IMR-90 (cell line): ENCODE data around the gene KCNJ13. TPM values are rescaled to one million over a fixed set of nuclear protein-coding genes. Genes with fewer than 3 reads are reported as not detected.

Source experiments
- ATAC-seq: fragments of 200-7000 bp; cut with Tn5 transposase; 2 replicates; pipeline ENCODE4 v1.9.1; 2020; ENCODE audit warnings: low read depth, mild to moderate bottlenecking, moderate library complexity
- BruUV-seq: library from RNA; stranded (reverse); fragments of 400-500 nt; replicated peaks from 2 replicates; lab custom pipeline; 2021; lab: Mats Ljungman, UMichigan
- CTCF ChIA-PET: fragments of 300-600 bp; formaldehyde crosslinking; extraction: SDS; loops from one replicate; lab custom pipeline; 2021; ENCODE audit warnings: antibody characterized with exemption; lab: Yijun Ruan, JAX
- POLR2A ChIA-PET: fragments of 300-600 bp; sonication (Branson Sonifier 250); formaldehyde crosslinking; loops from one replicate; lab custom pipeline; 2022; ENCODE audit warnings: antibody characterized with exemption; ENCODE audit not compliant: unreplicated experiment; lab: Charles Lee
- DNase-seq: peaks from one replicate; pipeline ENCODE4 v3.0.0; 2013
- H2AFZ ChIP-seq: replicated peaks from 2 replicates; pipeline ENCODE3; 2013; ENCODE audit warnings: low read length, mild to moderate bottlenecking; ENCODE audit not compliant: poor library complexity
- H2AK5ac ChIP-seq: 2 replicates; pipeline ENCODE4 v1.6.1; 2013; ENCODE audit warnings: low read depth, low read length, inconsistent platforms
- H2AK9ac ChIP-seq: replicated peaks from 2 replicates; pipeline ENCODE3; 2013; ENCODE audit warnings: mild to moderate bottlenecking, low read depth, low read length, moderate library complexity; ENCODE audit not compliant: poor library complexity
- H2BK120ac ChIP-seq: 2 replicates; pipeline ENCODE4 v1.6.1; 2013; ENCODE audit warnings: low read depth, low read length, inconsistent platforms
- H2BK15ac ChIP-seq: 3 replicates; pipeline ENCODE4 v1.6.1; 2013; ENCODE audit warnings: low read depth, low read length, inconsistent platforms
- H2BK20ac ChIP-seq: 2 replicates; pipeline ENCODE4 v1.6.1; 2013; ENCODE audit warnings: low read depth, mild to moderate bottlenecking, inconsistent platforms, low read length, moderate library complexity
- H2BK5ac ChIP-seq: 2 replicates; pipeline ENCODE4 v1.6.1; 2013; ENCODE audit warnings: mild to moderate bottlenecking, low read depth, low read length, inconsistent platforms; ENCODE audit not compliant: poor library complexity, severe bottlenecking
- H3K14ac ChIP-seq: replicated peaks from 2 replicates; pipeline ENCODE4 v1.6.1; 2013; ENCODE audit warnings: low read depth, low read length, inconsistent platforms
- H3K18ac ChIP-seq: 2 replicates; pipeline ENCODE4 v1.6.1; 2013; ENCODE audit warnings: low read depth, low read length, control low read depth
- H3K23ac ChIP-seq: 2 replicates; pipeline ENCODE4 v1.6.1; 2013; ENCODE audit warnings: low read depth, low read length, inconsistent platforms
- H3K27ac ChIP-seq: 2 replicates; pipeline ENCODE4 v1.5.1; 2013; ENCODE audit warnings: mild to moderate bottlenecking, control low read depth, low read length; ENCODE audit not compliant: insufficient read depth
- H3K27me3 ChIP-seq: 2 replicates; pipeline ENCODE4 v1.6.1; 2013; ENCODE audit warnings: low read length; ENCODE audit not compliant: control insufficient read depth, insufficient read depth
- H3K36me3 ChIP-seq: 2 replicates; pipeline ENCODE4 v1.6.1; 2013; ENCODE audit warnings: low read length, mixed read lengths; ENCODE audit not compliant: control insufficient read depth, insufficient read depth
- H3K4ac ChIP-seq: 2 replicates; pipeline ENCODE4 v1.6.1; 2013; ENCODE audit warnings: low read depth, low read length, inconsistent platforms
- H3K4me1 ChIP-seq: 2 replicates; pipeline ENCODE4 v1.6.1; 2013; ENCODE audit warnings: low read length, mixed read lengths; ENCODE audit not compliant: control insufficient read depth, insufficient read depth
- H3K4me2 ChIP-seq: 2 replicates; pipeline ENCODE4 v1.6.1; 2013; ENCODE audit warnings: low read depth, mild to moderate bottlenecking, control low read depth, low read length, moderate library complexity
- H3K4me3 ChIP-seq: 2 replicates; pipeline ENCODE4 v1.5.1; 2013; ENCODE audit warnings: low read depth, mild to moderate bottlenecking, control low read depth, low read length, moderate library complexity; ENCODE audit not compliant: insufficient read depth
- H3K56ac ChIP-seq: 2 replicates; pipeline ENCODE4 v1.6.1; 2013; ENCODE audit warnings: low read length, inconsistent platforms; ENCODE audit not compliant: insufficient read depth; ENCODE audit errors: extremely low read depth
- H3K79me1 ChIP-seq, 2 experiments: 2 replicates each; pipeline ENCODE4 v1.6.1; 2013; ENCODE audit warnings: low read length in 2 of 2, inconsistent platforms in 1 of 2, low read depth in 1 of 2
- H3K9ac ChIP-seq: 2 replicates; pipeline ENCODE4 v1.6.1; 2013; ENCODE audit warnings: low read depth, low read length, control low read depth
- H3K9me1 ChIP-seq: 2 replicates; pipeline ENCODE4 v1.6.1; 2013; ENCODE audit warnings: low read length, inconsistent platforms; ENCODE audit not compliant: insufficient read depth
- H3K9me3 ChIP-seq: 2 replicates; pipeline ENCODE4 v1.6.1; 2013; ENCODE audit warnings: low read length; ENCODE audit not compliant: control insufficient read depth, insufficient read depth
- H4K20me1 ChIP-seq: 2 replicates; pipeline ENCODE4 v1.6.1; 2013; ENCODE audit warnings: low read length, inconsistent platforms; ENCODE audit not compliant: insufficient read depth
- H4K5ac ChIP-seq: 2 replicates; pipeline ENCODE4 v1.6.1; 2013; ENCODE audit warnings: mild to moderate bottlenecking, low read depth, low read length, control low read depth
- H4K8ac ChIP-seq, 2 experiments: 2 replicates each; pipeline ENCODE4 v1.6.1; 2013; ENCODE audit warnings: low read depth in 2 of 2, low read length in 2 of 2, control low read depth in 1 of 2, inconsistent platforms in 1 of 2
- H4K91ac ChIP-seq: 2 replicates; pipeline ENCODE4 v1.6.1; 2013; ENCODE audit warnings: low read depth, low read length, inconsistent platforms; ENCODE audit not compliant: insufficient read depth
- BHLHE40 ChIP-seq: fragments of 150-350 bp; IDR thresholded peaks from 2 replicates; pipeline ENCODE4 v1.6.1; 2016; ENCODE audit warnings: mild to moderate bottlenecking, low read depth, low read length
- CEBPB ChIP-seq: IDR thresholded peaks from 2 replicates; pipeline ENCODE4 v1.6.1; 2012; ENCODE audit warnings: low read depth, low read length, improper control_type of control experiment
- CHD1 ChIP-seq: IDR thresholded peaks from 2 replicates; pipeline ENCODE4 v1.6.1; 2012; ENCODE audit warnings: low read depth, low read length, improper control_type of control experiment
- CTCF ChIP-seq: conservative IDR thresholded peaks from 2 replicates; pipeline ENCODE4 v1.5.1; 2012; ENCODE audit warnings: mild to moderate bottlenecking, low read depth, low read length, improper control_type of control experiment
- ELK1 ChIP-seq: fragments of 150-350 bp; IDR thresholded peaks from 2 replicates; pipeline ENCODE4 v1.6.1; 2016; ENCODE audit warnings: low read depth, mild to moderate bottlenecking, low read length, moderate library complexity, borderline replicate concordance
- FOS ChIP-seq: fragments of 150-350 bp; IDR thresholded peaks from 2 replicates; pipeline ENCODE4 v1.6.1; 2016; ENCODE audit warnings: low read depth, low read length
- MAFK ChIP-seq: IDR thresholded peaks from 2 replicates; pipeline ENCODE4 v1.6.1; 2012; ENCODE audit warnings: low read depth, low read length, improper control_type of control experiment
- MAZ ChIP-seq: IDR thresholded peaks from 2 replicates; pipeline ENCODE4 v1.6.1; 2012; ENCODE audit warnings: low read depth, mild to moderate bottlenecking, low read length, improper control_type of control experiment, moderate library complexity, borderline replicate concordance
- MXI1 ChIP-seq: IDR thresholded peaks from 2 replicates; pipeline ENCODE4 v1.6.1; 2012; ENCODE audit warnings: low read depth, mild to moderate bottlenecking, low read length, moderate library complexity, borderline replicate concordance
- NFE2L2 ChIP-seq: fragments of 150-350 bp; IDR thresholded peaks from 2 replicates; pipeline ENCODE4 v1.6.1; 2016; ENCODE audit warnings: low read depth, mild to moderate bottlenecking, low read length
- POLR2A ChIP-seq: IDR thresholded peaks from 2 replicates; pipeline ENCODE4 v1.6.1; 2012; ENCODE audit warnings: mild to moderate bottlenecking, low read depth, low read length
- RAD21 ChIP-seq: IDR thresholded peaks from 2 replicates; pipeline ENCODE4 v1.6.1; 2012; ENCODE audit warnings: low read length, improper control_type of control experiment
- RCOR1 ChIP-seq: IDR thresholded peaks from 2 replicates; pipeline ENCODE4 v1.6.1; 2012; ENCODE audit warnings: mild to moderate bottlenecking, low read length, improper control_type of control experiment; ENCODE audit not compliant: insufficient replicate concordance
- RFX5 ChIP-seq: IDR thresholded peaks from 2 replicates; pipeline ENCODE4 v1.8.0; 2012; ENCODE audit warnings: low read depth, mild to moderate bottlenecking, low read length, moderate library complexity
- SMC3 ChIP-seq: fragments of 150-350 bp; IDR thresholded peaks from 2 replicates; pipeline ENCODE4 v1.6.1; 2016; ENCODE audit warnings: low read depth, mild to moderate bottlenecking, antibody characterized with exemption, low read length, moderate library complexity
- USF2 ChIP-seq: fragments of 150-350 bp; IDR thresholded peaks from 2 replicates; pipeline ENCODE4 v1.6.1; 2017; ENCODE audit warnings: mild to moderate bottlenecking, antibody characterized with exemption, low read length, low read depth
- WGBS, 2 experiments: methylation state at CpG; one replicate each; pipeline versions ENCODE4 v1.1.5 to v1.1.7; 2013; ENCODE audit warnings: missing lambda C conversion rate in 2 of 2; ENCODE audit not compliant: insufficient read length in 1 of 2; ENCODE audit errors: extremely low coverage in 2 of 2; 5-methylcytosine and 5-hydroxymethylcytosine counted together
- dilution Hi-C: fragments of 300-500 bp; cut with HindIII; formaldehyde crosslinking; loops from one replicate; pipeline ENCODE4 v1.14.3; 2018; ENCODE audit warnings: low sequenced_read_pairs; ENCODE audit not compliant: unreplicated experiment
- in situ Hi-C: fragments of 300-500 bp; cut with MboI; formaldehyde crosslinking; loops from 3 replicates; pipeline ENCODE4 v1.14.3; 2019; ENCODE audit warnings: low sequenced_read_pairs, inconsistent platforms, mixed read lengths
- intact Hi-C: fragments of 100-400 bp; cut with micrococcal nuclease; formaldehyde crosslinking; loops from 2 replicates; pipeline ENCODE4 v1.10.0; 2022
- polyA plus RNA-seq, 3 experiments: library from polyadenylated mRNA; depleted of rRNA; stranded (reverse); fragments of >200 nt; gene quantifications; 2 replicates each; pipeline ENCODE4 v1.2.3, GENCODE V29; 2012; ENCODE audit warnings: low replicate concordance in 1 of 3
- total RNA-seq: library from RNA; depleted of rRNA; stranded (reverse); fragments of >200 nt; gene quantifications from 2 replicates; pipeline ENCODE4 v1.2.3, GENCODE V29; 2012

Gene KCNJ13
- total and polyA plus RNA-seq, 2 of the 4 experiments (the other 2 are of a cell fraction): not detected

GRCh38 chr2:232802091-232802490 is 25.7 kb upstream of the KCNJ13 start:
- CTCF ChIA-PET: no interaction called here
- in situ Hi-C loops: no loop called here

More at GRCh38 chr2:232802091-232802490, 25.7 kb upstream of the KCNJ13 start:
- no TSS peak for BruUV-seq
- Histone ChIP-seq H3K9me1 (no peaks in the 10 kb centered on the region), H3K79me1 (peaks cover 3% of the 10 kb centered on the region in 2 experiments; a peak in 1 of 4 replicates), H2BK5ac (no peak overlapping the region), H3K9ac (no peak overlapping the region), H4K20me1 (no peaks in the 10 kb centered on the region), H3K4me1 (no peaks in the 10 kb centered on the region), H4K8ac (no peak overlapping the region), H2BK15ac (no peak overlapping the region), H3K36me3 (peaks cover 10% of the 10 kb centered on the region), H4K5ac (no peak overlapping the region), H3K4ac (no peak overlapping the region), H3K4me3 (no peak overlapping the region), H2BK20ac (no peak overlapping the region), H3K4me2 (no peak overlapping the region), H2BK120ac (no peak overlapping the region), H3K18ac (no peak overlapping the region), H3K56ac (no peak overlapping the region), H2AFZ (no peak overlapping the region), H3K9me3 (no peaks in the 10 kb centered on the region), H3K14ac (no peak overlapping the region), H2AK5ac (no peak overlapping the region), H3K27ac (no peak overlapping the region), H4K91ac (no peak overlapping the region), H3K23ac (no peak overlapping the region), H3K27me3 (no peaks in the 10 kb centered on the region), H2AK9ac (no peak overlapping the region)
- DNase-seq: no peak
- dilution Hi-C loops (no loop called here), intact Hi-C loops (no loop called here)
- WGBS, 2 experiments: no CpG with 5 or more reads among the region's 3 CpGs
- POLR2A ChIA-PET: no interaction called here
- TF ChIP-seq FOS: no peak
- TF ChIP-seq CTCF: no peak
- TF ChIP-seq RFX5: no peak
- no peak for TF ChIP-seq RCOR1
- no peak for TF ChIP-seq MXI1
- TF ChIP-seq ELK1: no peak
- TF ChIP-seq MAZ: no peak
- no peak for TF ChIP-seq MAFK
- no peak for TF ChIP-seq RAD21
- TF ChIP-seq USF2: no peak
- TF ChIP-seq BHLHE40: no peak
- TF ChIP-seq NFE2L2: no peak
- no peak for TF ChIP-seq SMC3
- TF ChIP-seq CEBPB: no peak
- TF ChIP-seq CHD1: no peak
- TF ChIP-seq POLR2A: no peak
- no peak for ATAC-seq
